HepG2 (cell line): ENCODE results near the gene RTCA. TPM values are rescaled to one million over a fixed set of nuclear protein-coding genes. Genes with fewer than 3 reads are reported as not detected.

Experiments used
- MAF1 ChIP-seq: sonication (generic); formaldehyde crosslinking; IDR thresholded peaks from 2 replicates; pipeline ENCODE4 v1.5.0; 2020; ENCODE audit warnings: missing genetic modification reagents, borderline replicate concordance
- NKX3-1 ChIP-seq: sonication (generic); formaldehyde crosslinking; IDR thresholded peaks from 2 replicates; pipeline ENCODE4 v1.5.0; 2020; ENCODE audit warnings: missing genetic modification reagents
- RAD51 ChIP-seq: fragments of 450-650 bp; IDR thresholded peaks from 2 replicates; pipeline ENCODE4 v1.6.1; 2016; ENCODE audit warnings: borderline replicate concordance
- RCOR2 ChIP-seq: IDR thresholded peaks from 2 replicates; pipeline ENCODE4 v1.6.1; 2016; ENCODE audit warnings: missing biosample characterization, missing genetic modification reagents
- ZBTB49 ChIP-seq: sonication (generic); formaldehyde crosslinking; IDR thresholded peaks from 2 replicates; pipeline ENCODE4 v1.4.0; 2020; ENCODE audit warnings: missing genetic modification reagents, borderline replicate concordance
- ZNF318 ChIP-seq: sonication (generic); formaldehyde crosslinking; IDR thresholded peaks from 2 replicates; pipeline ENCODE4 v1.4.0; 2020; ENCODE audit warnings: mild to moderate bottlenecking, missing genetic modification reagents
- ZNF879 ChIP-seq: sonication (generic); formaldehyde crosslinking; IDR thresholded peaks from 2 replicates; pipeline ENCODE4 v1.8.1; 2023; ENCODE audit warnings: missing genetic modification reagents
- polyA plus RNA-seq, 8 experiments: library from polyadenylated mRNA; depleted of rRNA in 3 of 8; stranded (reverse) in 7 of 8; unstranded in 1 of 8; fragments of >200 nt; fragmentation: Illumina TruSeq in 4 of 8; extraction: Trizol in 4 of 8; gene quantifications; 2 replicates each; pipeline versions ENCODE4 v1.2.1 to v1.2.3, GENCODE V29; 2011 to 2016; ENCODE audit warnings: low read depth in 4 of 8, missing spikeins in 1 of 8, mixed read lengths in 1 of 8; ENCODE audit not compliant: insufficient read depth in 1 of 8
- total RNA-seq, 5 experiments: library from RNA; depleted of rRNA; stranded (reverse); fragments of >200 nt; fragmentation: Illumina TruSeq; extraction: Trizol; gene quantifications; 2 replicates each; pipeline ENCODE4 v1.2.3, GENCODE V29; 2016; ENCODE audit warnings: low read depth in 1 of 5
- TF ChIP-seq, protein P1 (sequence below): sonication (generic); formaldehyde crosslinking; IDR thresholded peaks from 2 replicates; pipeline ENCODE4 v1.4.0; 2020; ENCODE audit warnings: low read depth, mild to moderate bottlenecking, missing genetic modification reagents

RTCA gene
- total and polyA plus RNA-seq, 2 of the 13 experiments (the other 11 are each of a cell fraction or from before 2014, with no cell fraction given), result 22.7 to 31.0 TPM

- TF ChIP-seq ZNF318 (CRISPR knock-in tag) (no peak), RAD51 (no peak), NKX3-1 (CRISPR knock-in tag) (no peak), ZNF879 (CRISPR knock-in tag) (no peak), MAF1 (CRISPR knock-in tag) (no peak), RCOR2 (CRISPR knock-in tag) (no peak), ZBTB49 (CRISPR knock-in tag) (no peak)
- TF ChIP-seq, protein P1, sequence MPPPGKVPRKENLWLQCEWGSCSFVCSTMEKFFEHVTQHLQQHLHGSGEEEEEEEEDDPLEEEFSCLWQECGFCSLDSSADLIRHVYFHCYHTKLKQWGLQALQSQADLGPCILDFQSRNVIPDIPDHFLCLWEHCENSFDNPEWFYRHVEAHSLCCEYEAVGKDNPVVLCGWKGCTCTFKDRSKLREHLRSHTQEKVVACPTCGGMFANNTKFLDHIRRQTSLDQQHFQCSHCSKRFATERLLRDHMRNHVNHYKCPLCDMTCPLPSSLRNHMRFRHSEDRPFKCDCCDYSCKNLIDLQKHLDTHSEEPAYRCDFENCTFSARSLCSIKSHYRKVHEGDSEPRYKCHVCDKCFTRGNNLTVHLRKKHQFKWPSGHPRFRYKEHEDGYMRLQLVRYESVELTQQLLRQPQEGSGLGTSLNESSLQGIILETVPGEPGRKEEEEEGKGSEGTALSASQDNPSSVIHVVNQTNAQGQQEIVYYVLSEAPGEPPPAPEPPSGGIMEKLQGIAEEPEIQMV, result no peak
Observed at GRCh38 chr1:100249537-100250257, 16.3 kb upstream of the RTCA start, which contains the start of gene DBT (continued).
